CD4-positive, alpha-beta T cell treated with Interleukin-17A for 4 hours (primary cell): ENCODE data around the gene ADAM12.
"Not testable (repeated sequence)": the region's sequence is repeated elsewhere in the genome, so short reads cannot be mapped to it uniquely, and the experiment has no call there.

Source experiments
- DNase-seq: peaks from one replicate; pipeline ENCODE4 v3.0.0-alpha.2; 2020; ENCODE audit warnings: mixed read lengths

The ADAM12 gene

GRCh38 chr10:126001576-126001975 lies 386.7 kb downstream of the ADAM12 start:
- DNase-seq, result no peak

GRCh38 chr10:125999694-126000093 lies 388.6 kb downstream of the ADAM12 start:
- no peak for DNase-seq

GRCh38 chr10:125997586-125997985 lies 390.7 kb downstream of the ADAM12 start:
- no peak for DNase-seq

- no peak for DNase-seq
Observed at GRCh38 chr10:125995726-125996304, 392.5 kb downstream of the ADAM12 start.

GRCh38 chr10:125994601-125995000 lies 393.7 kb downstream of the ADAM12 start:
- no peak for DNase-seq

GRCh38 chr10:125992254-125992653 lies 396.0 kb downstream of the ADAM12 start:
- no peak for DNase-seq

- DNase-seq, result no peak
Observed at GRCh38 chr10:125991392-125991791, 396.9 kb downstream of the ADAM12 start.

- DNase-seq, result no peak
Observed at GRCh38 chr10:125990974-125991373, 397.3 kb downstream of the ADAM12 start.

GRCh38 chr10:125989791-125990190 lies 398.5 kb downstream of the ADAM12 start:
- no peak for DNase-seq

- DNase-seq, result no peak
Observed at GRCh38 chr10:125985557-125986240, 402.6 kb downstream of the ADAM12 start.

- no peak for DNase-seq
Observed at GRCh38 chr10:125984865-125985495, 403.3 kb downstream of the ADAM12 start.

- no peak for DNase-seq
Observed at GRCh38 chr10:125984346-125984745, 403.9 kb downstream of the ADAM12 start.

- no peak for DNase-seq
Observed at GRCh38 chr10:125983656-125984055, 404.6 kb downstream of the ADAM12 start.

GRCh38 chr10:125983161-125983560 lies 405.1 kb downstream of the ADAM12 start:
- DNase-seq, result no peak

- DNase-seq, result peak; percentile 30
Observed at GRCh38 chr10:125982260-125982948, 405.9 kb downstream of the ADAM12 start.

- no peak for DNase-seq
Observed at GRCh38 chr10:125980521-125981035, 407.7 kb downstream of the ADAM12 start.

GRCh38 chr10:125979976-125980375 lies 408.3 kb downstream of the ADAM12 start:
- DNase-seq, result no peak

- DNase-seq, result no peak
Observed at GRCh38 chr10:125976960-125977605, 411.2 kb downstream of the ADAM12 start.

GRCh38 chr10:125970077-125970630 lies 418.1 kb downstream of the ADAM12 start:
- not testable (repeated sequence) for DNase-seq

- DNase-seq, result no peak
Observed at GRCh38 chr10:125967533-125967932, 420.7 kb downstream of the ADAM12 start.

- no peak for DNase-seq
Observed at GRCh38 chr10:125964558-125964957, 423.7 kb downstream of the ADAM12 start.
